Aortic smooth muscle cell (primary cell): ENCODE measurements around the gene COMP. TPM values are rescaled to one million over a fixed set of nuclear protein-coding genes. Genes with fewer than 3 reads are reported as not detected.

Experiments
- total RNA-seq: library from RNA; depleted of rRNA; stranded (reverse); fragments of >200 nt; gene quantifications from 2 replicates; pipeline ENCODE4 v1.2.3, GENCODE V29; 2014

Gene COMP
- 1.7 and 8.7 TPM in 2 replicates for total RNA-seq

DNA sequence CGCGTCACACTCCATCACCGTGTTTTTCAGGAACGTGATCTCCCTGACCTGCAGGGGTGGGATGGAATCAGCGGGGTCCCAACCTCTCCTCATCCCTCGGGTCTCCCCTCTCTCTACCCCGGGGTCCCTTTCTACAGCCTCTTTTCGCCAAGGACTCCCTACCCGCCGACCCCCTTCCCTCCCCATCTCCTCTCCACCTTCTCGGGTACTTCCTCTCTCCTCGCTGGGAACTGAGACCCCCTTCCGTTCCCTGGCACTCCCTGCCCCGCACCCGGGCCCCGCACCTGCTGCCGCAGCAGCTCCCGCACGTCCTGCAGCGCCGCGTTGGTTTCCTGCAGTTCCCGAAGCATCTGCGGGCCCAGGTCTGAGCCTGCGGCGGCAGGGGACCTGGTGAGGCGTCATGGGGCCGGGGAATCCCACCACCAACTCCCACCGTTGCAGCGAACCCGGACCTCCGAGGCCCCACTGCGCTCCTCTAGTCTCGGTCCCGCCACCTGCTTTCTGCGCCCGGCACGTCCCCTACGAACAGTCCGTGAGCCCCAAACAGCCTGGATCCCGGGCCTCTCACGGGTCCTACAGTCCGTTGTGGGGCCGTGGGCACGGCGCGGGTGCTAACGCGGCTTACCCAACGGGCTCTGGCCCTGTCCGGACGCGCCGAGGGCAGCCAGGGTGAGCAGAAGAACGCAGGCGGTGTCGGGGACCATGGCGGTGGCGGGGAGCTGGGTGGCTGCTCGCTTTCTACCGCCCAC lies at the start of gene COMP:
Gene COMP (minus strand): TSS at position 740 of the 749 bp plus-strand sequence. CDS start 36 bp downstream, at position 704.

DNA sequence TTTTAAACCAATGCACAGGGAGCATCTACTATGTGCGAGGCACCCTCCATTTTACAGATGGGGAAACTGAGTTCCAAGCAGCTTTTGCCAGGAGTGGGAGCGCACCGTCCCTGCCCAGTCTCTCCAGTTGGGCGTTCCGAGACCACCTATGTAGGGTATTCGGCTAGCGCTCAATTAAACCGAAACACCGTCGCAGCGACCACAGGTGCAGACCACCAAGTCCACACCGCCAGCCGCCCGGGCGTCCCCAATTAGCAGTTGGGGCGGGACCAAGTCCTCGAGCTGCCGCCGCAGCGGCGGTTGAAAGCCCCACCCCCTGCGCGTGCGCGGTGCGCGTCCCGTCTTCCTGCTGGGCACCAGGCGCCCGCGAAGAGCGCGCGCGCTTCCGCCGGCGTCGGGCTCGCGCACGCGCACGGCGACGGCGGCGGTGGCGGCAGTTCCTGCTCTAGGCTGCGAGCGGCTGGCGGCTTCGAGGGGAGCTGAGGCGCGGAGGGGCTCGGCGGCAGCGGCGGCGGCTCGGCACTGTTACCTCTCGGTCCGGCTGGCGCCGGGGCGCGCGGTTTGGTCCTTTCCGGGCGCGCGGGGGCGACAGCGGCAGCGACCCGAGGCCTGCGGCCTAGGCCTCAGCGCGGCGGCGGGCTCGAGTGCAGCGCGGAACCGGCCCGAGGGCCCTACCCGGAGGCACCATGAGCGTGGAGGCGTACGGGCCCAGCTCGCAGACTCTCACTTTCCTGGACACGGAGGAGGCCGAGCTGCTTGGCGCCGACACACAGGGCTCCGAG lies 40.6 kb upstream of the COMP start, which contains the start of gene UPF1:
Gene UPF1 (plus strand): TSS at position 436 of the 782 bp plus-strand sequence. CDS start 251 bp downstream, at position 687.

Other genes with a start within 250 kb of the COMP start
- 256 and 259 TPM in 2 replicates for gene FKBP8, start 247.7 kb downstream of the COMP start, total RNA-seq
- 70.0 and 82.8 TPM in 2 replicates for gene KXD1, start 233.4 kb downstream of the COMP start, total RNA-seq
- gene UBA52, start 219.4 kb downstream of the COMP start, total RNA-seq: 850 and 972 TPM in 2 replicates
- gene REX1BD, start 202.5 kb downstream of the COMP start, total RNA-seq: 51.8 and 59.6 TPM in 2 replicates
- gene CRLF1, start 184.5 kb downstream of the COMP start, total RNA-seq: 437 and 449 TPM in 2 replicates
- 3.1 and 4.0 TPM in 2 replicates for gene TMEM59L, start 178.4 kb downstream of the COMP start, total RNA-seq
- 8.6 and 8.9 TPM in 2 replicates for gene KLHL26, start 154.3 kb downstream of the COMP start, total RNA-seq
- 2.6 and 2.7 TPM in 2 replicates for gene CRTC1, start 107.6 kb downstream of the COMP start, total RNA-seq
- 59.7 and 76.2 TPM in 2 replicates for gene UPF1, start 40.7 kb upstream of the COMP start, total RNA-seq
- 0.40 and 0.93 TPM in 2 replicates for gene CERS1, start 104.9 kb upstream of the COMP start, total RNA-seq
- gene COPE, start 128.1 kb upstream of the COMP start, total RNA-seq: 204 and 212 TPM in 2 replicates
- gene DDX49, start 128.4 kb upstream of the COMP start, total RNA-seq: 56.2 and 67.2 TPM in 2 replicates
- gene HOMER3, start 149.9 kb upstream of the COMP start, total RNA-seq: 105 and 114 TPM in 2 replicates
- 23.5 and 27.9 TPM in 2 replicates for gene SUGP2, start 242.2 kb upstream of the COMP start, total RNA-seq
- 30.8 and 44.0 TPM in 2 replicates for gene ARMC6, start 242.3 kb upstream of the COMP start, total RNA-seq